Measurements from ENCODE around the gene C1QB. TPM values are rescaled to one million over a fixed set of nuclear protein-coding genes. Genes with fewer than 3 reads are reported as not detected.

Gene C1QB
- total RNA-seq, 1 experiment from 2014 or later, result 0.33 TPM

DNA sequence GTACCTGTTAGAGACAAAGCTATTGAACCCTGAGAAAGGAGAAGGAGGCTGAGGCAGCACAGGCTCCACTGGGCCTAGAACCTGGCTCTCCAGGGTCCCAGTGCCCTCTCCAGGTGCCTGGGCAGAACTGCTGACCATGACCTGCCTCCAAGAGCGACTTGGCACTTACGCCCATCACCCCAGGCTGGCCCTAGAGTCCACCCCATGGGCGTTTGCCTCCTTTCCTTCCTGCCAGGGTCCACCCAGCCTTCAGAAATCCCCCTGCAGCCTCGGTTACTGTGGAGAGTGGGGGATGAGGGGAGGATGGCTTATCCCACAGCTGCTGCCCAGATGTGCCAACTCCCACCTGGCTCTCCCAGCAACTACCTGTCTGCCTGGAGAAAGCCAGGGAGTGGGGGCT, 31.3 kb upstream of the C1QB start:
- ATAC-seq, result no peak
- ChIA-PET CTCF (no interaction called here), POLR2A (no interaction called here)
- no peak for DNase-seq (ENCODE audit: low read depth, low spot score)
- Histone ChIP-seq H3K4me1 (ENCODE audit: control insufficient read depth, insufficient read depth, low read length) (no peaks in the 10 kb centered on the region), H3K27me3 (ENCODE audit: control insufficient read depth, insufficient read depth, low read length) (peaks cover 5% of the 10 kb centered on the region; the same call in 1 of the 2 replicates), H3K36me3 (ENCODE audit: control insufficient read depth, insufficient read depth, low read length) (no peaks in the 10 kb centered on the region), H3K9me3 (ENCODE audit: control insufficient read depth, insufficient read depth, low read depth, low read length) (no peaks in the 10 kb centered on the region), H3K4me3 (ENCODE audit: low read depth in 2 of 2, low read length in 2 of 2) (no peak overlapping the region), H3K27ac (ENCODE audit: low read length) (no peak overlapping the region)
- intact Hi-C loops (cut with micrococcal nuclease; ENCODE audit: unreplicated experiment) (no loop called here), in situ Hi-C loops (cut with HindIII; ENCODE audit: low pct_unique_long_range_greater_than_20kb, low sequenced_read_pairs) (no loop called here)
- TF ChIP-seq SIN3A (IDR thresholded peaks at IDR 0.05; ENCODE audit: borderline replicate concordance, insufficient read depth, low read depth, low read length) (no peak), POLR2AphosphoS5 (IDR thresholded peaks at IDR 0.05; ENCODE audit: low read depth, low read length) (no peak), TCF7L2 (IDR thresholded peaks at IDR 0.05; ENCODE audit: low read depth, low read length) (no peak)
- TF ChIP-seq, protein P1, sequence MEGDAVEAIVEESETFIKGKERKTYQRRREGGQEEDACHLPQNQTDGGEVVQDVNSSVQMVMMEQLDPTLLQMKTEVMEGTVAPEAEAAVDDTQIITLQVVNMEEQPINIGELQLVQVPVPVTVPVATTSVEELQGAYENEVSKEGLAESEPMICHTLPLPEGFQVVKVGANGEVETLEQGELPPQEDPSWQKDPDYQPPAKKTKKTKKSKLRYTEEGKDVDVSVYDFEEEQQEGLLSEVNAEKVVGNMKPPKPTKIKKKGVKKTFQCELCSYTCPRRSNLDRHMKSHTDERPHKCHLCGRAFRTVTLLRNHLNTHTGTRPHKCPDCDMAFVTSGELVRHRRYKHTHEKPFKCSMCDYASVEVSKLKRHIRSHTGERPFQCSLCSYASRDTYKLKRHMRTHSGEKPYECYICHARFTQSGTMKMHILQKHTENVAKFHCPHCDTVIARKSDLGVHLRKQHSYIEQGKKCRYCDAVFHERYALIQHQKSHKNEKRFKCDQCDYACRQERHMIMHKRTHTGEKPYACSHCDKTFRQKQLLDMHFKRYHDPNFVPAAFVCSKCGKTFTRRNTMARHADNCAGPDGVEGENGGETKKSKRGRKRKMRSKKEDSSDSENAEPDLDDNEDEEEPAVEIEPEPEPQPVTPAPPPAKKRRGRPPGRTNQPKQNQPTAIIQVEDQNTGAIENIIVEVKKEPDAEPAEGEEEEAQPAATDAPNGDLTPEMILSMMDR (IDR thresholded peaks at IDR 0.05), result no peak
- TF ChIP-seq, protein P2, sequence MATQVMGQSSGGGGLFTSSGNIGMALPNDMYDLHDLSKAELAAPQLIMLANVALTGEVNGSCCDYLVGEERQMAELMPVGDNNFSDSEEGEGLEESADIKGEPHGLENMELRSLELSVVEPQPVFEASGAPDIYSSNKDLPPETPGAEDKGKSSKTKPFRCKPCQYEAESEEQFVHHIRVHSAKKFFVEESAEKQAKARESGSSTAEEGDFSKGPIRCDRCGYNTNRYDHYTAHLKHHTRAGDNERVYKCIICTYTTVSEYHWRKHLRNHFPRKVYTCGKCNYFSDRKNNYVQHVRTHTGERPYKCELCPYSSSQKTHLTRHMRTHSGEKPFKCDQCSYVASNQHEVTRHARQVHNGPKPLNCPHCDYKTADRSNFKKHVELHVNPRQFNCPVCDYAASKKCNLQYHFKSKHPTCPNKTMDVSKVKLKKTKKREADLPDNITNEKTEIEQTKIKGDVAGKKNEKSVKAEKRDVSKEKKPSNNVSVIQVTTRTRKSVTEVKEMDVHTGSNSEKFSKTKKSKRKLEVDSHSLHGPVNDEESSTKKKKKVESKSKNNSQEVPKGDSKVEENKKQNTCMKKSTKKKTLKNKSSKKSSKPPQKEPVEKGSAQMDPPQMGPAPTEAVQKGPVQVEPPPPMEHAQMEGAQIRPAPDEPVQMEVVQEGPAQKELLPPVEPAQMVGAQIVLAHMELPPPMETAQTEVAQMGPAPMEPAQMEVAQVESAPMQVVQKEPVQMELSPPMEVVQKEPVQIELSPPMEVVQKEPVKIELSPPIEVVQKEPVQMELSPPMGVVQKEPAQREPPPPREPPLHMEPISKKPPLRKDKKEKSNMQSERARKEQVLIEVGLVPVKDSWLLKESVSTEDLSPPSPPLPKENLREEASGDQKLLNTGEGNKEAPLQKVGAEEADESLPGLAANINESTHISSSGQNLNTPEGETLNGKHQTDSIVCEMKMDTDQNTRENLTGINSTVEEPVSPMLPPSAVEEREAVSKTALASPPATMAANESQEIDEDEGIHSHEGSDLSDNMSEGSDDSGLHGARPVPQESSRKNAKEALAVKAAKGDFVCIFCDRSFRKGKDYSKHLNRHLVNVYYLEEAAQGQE (IDR thresholded peaks at IDR 0.05; ENCODE audit: insufficient read depth in 1 of 2, low read depth in 2 of 2, low read length in 1 of 2), result no peak
- no TSS peak for BruUV-seq (replicated peaks)

DNA sequence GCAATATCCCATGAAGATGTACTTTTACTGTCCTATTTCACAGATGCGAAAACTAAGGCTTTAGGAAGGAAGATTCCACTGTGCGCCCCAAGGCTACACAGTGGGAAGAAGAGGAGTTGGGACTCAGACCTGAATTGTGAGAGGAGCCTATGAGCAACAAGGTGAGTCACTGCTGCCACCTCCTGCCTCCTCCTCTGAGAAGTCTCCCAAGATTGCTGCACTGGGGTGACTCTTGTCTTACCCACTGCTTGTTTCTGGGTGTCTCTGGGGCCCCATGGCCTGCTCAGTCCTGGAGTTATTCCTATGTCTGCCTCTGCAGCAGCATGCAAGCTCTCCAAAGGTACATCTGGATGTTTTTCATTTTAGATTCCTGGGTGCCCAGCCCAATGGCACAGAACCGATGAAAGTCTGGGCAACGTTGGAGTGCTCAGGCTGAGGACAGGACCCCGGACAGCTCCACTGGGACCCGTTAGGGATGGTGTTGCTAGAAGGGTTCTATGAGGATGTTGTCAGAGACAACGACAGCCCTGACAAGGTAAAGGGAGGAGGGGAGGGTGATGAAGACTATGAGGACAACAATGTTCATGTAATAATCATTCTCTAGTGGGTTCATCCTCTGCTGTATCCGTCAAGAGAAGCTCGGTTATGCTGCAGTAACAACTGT, 27.6 kb upstream of the C1QB start:
- in situ Hi-C loops (cut with HindIII; ENCODE audit: low pct_unique_long_range_greater_than_20kb, low sequenced_read_pairs), result no loop called here
- TF ChIP-seq POLR2AphosphoS5 (IDR thresholded peaks at IDR 0.05; ENCODE audit: low read depth, low read length) (no peak), TCF7L2 (IDR thresholded peaks at IDR 0.05; ENCODE audit: low read depth, low read length) (no peak), SIN3A (IDR thresholded peaks at IDR 0.05; ENCODE audit: borderline replicate concordance, insufficient read depth, low read depth, low read length) (no peak)
- TF ChIP-seq, protein P2 (IDR thresholded peaks at IDR 0.05; ENCODE audit: insufficient read depth in 1 of 2, low read depth in 2 of 2, low read length in 1 of 2), result peak; percentile 86
- TF ChIP-seq, protein P1 (IDR thresholded peaks at IDR 0.05), result no peak
- Histone ChIP-seq H3K27me3 (ENCODE audit: control insufficient read depth, insufficient read depth, low read length) (peaks cover 2% of the 10 kb centered on the region; the same call in 1 of the 2 replicates), H3K36me3 (ENCODE audit: control insufficient read depth, insufficient read depth, low read length) (no peaks in the 10 kb centered on the region), H3K9me3 (ENCODE audit: control insufficient read depth, insufficient read depth, low read depth, low read length) (no peaks in the 10 kb centered on the region), H3K4me3 (ENCODE audit: low read depth in 2 of 2, low read length in 2 of 2) (no peak overlapping the region), H3K4me1 (ENCODE audit: control insufficient read depth, insufficient read depth, low read length) (no peaks in the 10 kb centered on the region), H3K27ac (ENCODE audit: low read length) (no peak overlapping the region)
- ATAC-seq (0 out of 2 replicates have a peak, but pooled peaks have one; percentile 40), DNase-seq (ENCODE audit: low read depth, low spot score) (no peak)
- BruUV-seq (replicated peaks), result no TSS peak
- ChIA-PET CTCF (no interaction called here), POLR2A (no interaction called here)
- intact Hi-C loops (cut with micrococcal nuclease; ENCODE audit: unreplicated experiment), result no loop called here

Measured in Panc1 (cell line).